Articular chondrocyte of knee joint (primary cell): Measurements from ENCODE around the gene LDLRAP1. TPM values are rescaled to one million over a fixed set of nuclear protein-coding genes. Genes with fewer than 3 reads are reported as not detected.

Experiments used
- total RNA-seq: library from RNA; depleted of rRNA; stranded (reverse); fragments of >200 nt; gene quantifications from 2 replicates; pipeline ENCODE4 v1.2.3, GENCODE V29; 2012

Gene LDLRAP1
- total RNA-seq, result 34.5 and 45.2 TPM in 2 replicates

GRCh38 chr1:25543425-25544242, at the start of gene LDLRAP1:
LDLRAP1 (plus strand) TSS chr1:25543606; CDS start chr1:25543699, 93 bp downstream.

GRCh38 chr1:25616095-25616986, 72.9 kb downstream of the LDLRAP1 start, which contains the start of gene MAN1C1:
MAN1C1 (plus strand) TSS chr1:25616791; CDS start chr1:25617798, 1,007 bp downstream.

Other genes with a start within 250 kb of the LDLRAP1 start
- 200 and 207 TPM in 2 replicates for gene TMEM50A, start 205.3 kb upstream of the LDLRAP1 start, total RNA-seq
- 0.65 and 1.4 TPM in 2 replicates for gene RHCE, start 122.8 kb upstream of the LDLRAP1 start, total RNA-seq
- 27.7 and 29.4 TPM in 2 replicates for gene MACO1, start 112.7 kb upstream of the LDLRAP1 start, total RNA-seq
- 23.9 and 28.6 TPM in 2 replicates for gene MAN1C1, start 73.2 kb downstream of the LDLRAP1 start, total RNA-seq